ENCODE measurements around the gene MME.
A peak's percentile ranks its signal among the peaks of the same experiment; 100 is the strongest.

Gene MME

GRCh38 chr3:155189478-155189877 lies 109.4 kb downstream of the MME start:
- H4K20me1 ChIP-seq (ENCODE audit: insufficient read depth, low read length, poor library complexity, severe bottlenecking) = no peaks in the 10 kb centered on the region
- no peaks in the 10 kb centered on the region for H3K79me2 ChIP-seq (ENCODE audit: insufficient read depth, low read length)
- no peaks in the 10 kb centered on the region for H3F3A ChIP-seq (ENCODE audit: low read depth)
- peaks cover 13% of the 10 kb centered on the region for H3K4me1 ChIP-seq (ENCODE audit: insufficient read depth, low read length, poor library complexity, severe bottlenecking)
- no peak overlapping the region for H3K4me2 ChIP-seq (ENCODE audit: low read depth, low read length, poor library complexity, severe bottlenecking)
- H2AFZ ChIP-seq (ENCODE audit: low read length) = no peak overlapping the region
- no peaks in the 10 kb centered on the region for H3K9me2 ChIP-seq (replicated peaks; ENCODE audit: low read depth, low read length)
- no peaks in the 10 kb centered on the region for H3K27me3 ChIP-seq (ENCODE audit: insufficient read depth, low read length, poor library complexity, severe bottlenecking)
- H3K36me3 ChIP-seq (ENCODE audit: insufficient read depth, low read length) = no peaks in the 10 kb centered on the region
- no peak overlapping the region for H3K4me3 ChIP-seq (ENCODE audit: low read length, poor library complexity, severe bottlenecking)
- no peak for TF ChIP-seq EZH2phosphoT487 (IDR thresholded peaks at IDR 0.05; ENCODE audit: borderline replicate concordance)
- no peak for TF ChIP-seq CTCF (conservative IDR thresholded peaks at IDR 0.05; ENCODE audit: low read length)
- H3K9me3 ChIP-seq (ENCODE audit: insufficient read depth, low read depth, low read length) = no peaks in the 10 kb centered on the region
- no peak overlapping the region for H3K9ac ChIP-seq (ENCODE audit: low read depth, low read length, poor library complexity, severe bottlenecking)

GRCh38 chr3:155190691-155191090 lies 110.6 kb downstream of the MME start:
- peak overlapping the region; percentile 89 for H2AFZ ChIP-seq (ENCODE audit: low read length)
- peaks cover 4% of the 10 kb centered on the region for H3K4me1 ChIP-seq (ENCODE audit: insufficient read depth, low read length, poor library complexity, severe bottlenecking)
- H3K9ac ChIP-seq (ENCODE audit: low read depth, low read length, poor library complexity, severe bottlenecking) = no peak overlapping the region
- H3F3A ChIP-seq (ENCODE audit: low read depth) = no peaks in the 10 kb centered on the region
- H4K20me1 ChIP-seq (ENCODE audit: insufficient read depth, low read length, poor library complexity, severe bottlenecking) = no peaks in the 10 kb centered on the region
- no peak overlapping the region for H3K4me3 ChIP-seq (ENCODE audit: low read length, poor library complexity, severe bottlenecking)
- no peaks in the 10 kb centered on the region for H3K9me3 ChIP-seq (ENCODE audit: insufficient read depth, low read depth, low read length)
- H3K27me3 ChIP-seq (ENCODE audit: insufficient read depth, low read length, poor library complexity, severe bottlenecking) = no peaks in the 10 kb centered on the region
- no peaks in the 10 kb centered on the region for H3K36me3 ChIP-seq (ENCODE audit: insufficient read depth, low read length)
- TF ChIP-seq CTCF (conservative IDR thresholded peaks at IDR 0.05; ENCODE audit: low read length) (no peak), EZH2phosphoT487 (IDR thresholded peaks at IDR 0.05; ENCODE audit: borderline replicate concordance) (no peak)
- H3K9me2 ChIP-seq (replicated peaks; ENCODE audit: low read depth, low read length) = no peaks in the 10 kb centered on the region
- no peaks in the 10 kb centered on the region for H3K79me2 ChIP-seq (ENCODE audit: insufficient read depth, low read length)
- no peak overlapping the region for H3K4me2 ChIP-seq (ENCODE audit: low read depth, low read length, poor library complexity, severe bottlenecking)

GRCh38 chr3:155192957-155193746 lies 113.0 kb downstream of the MME start:
- Histone ChIP-seq H2AFZ (ENCODE audit: low read length) (no peak overlapping the region), H3K4me3 (ENCODE audit: low read length, poor library complexity, severe bottlenecking) (no peak overlapping the region), H3K9ac (ENCODE audit: low read depth, low read length, poor library complexity, severe bottlenecking) (no peak overlapping the region), H4K20me1 (ENCODE audit: insufficient read depth, low read length, poor library complexity, severe bottlenecking) (no peaks in the 10 kb centered on the region), H3K79me2 (ENCODE audit: insufficient read depth, low read length) (no peaks in the 10 kb centered on the region), H3K36me3 (ENCODE audit: insufficient read depth, low read length) (no peaks in the 10 kb centered on the region), H3K4me1 (ENCODE audit: insufficient read depth, low read length, poor library complexity, severe bottlenecking) (no peaks in the 10 kb centered on the region), H3F3A (ENCODE audit: low read depth) (no peaks in the 10 kb centered on the region), H3K27me3 (ENCODE audit: insufficient read depth, low read length, poor library complexity, severe bottlenecking) (no peaks in the 10 kb centered on the region), H3K9me3 (ENCODE audit: insufficient read depth, low read depth, low read length) (no peaks in the 10 kb centered on the region), H3K4me2 (ENCODE audit: low read depth, low read length, poor library complexity, severe bottlenecking) (no peak overlapping the region), H3K9me2 (replicated peaks; ENCODE audit: low read depth, low read length) (no peaks in the 10 kb centered on the region)
- TF ChIP-seq EZH2phosphoT487 (IDR thresholded peaks at IDR 0.05; ENCODE audit: borderline replicate concordance) = no peak
- TF ChIP-seq CTCF (conservative IDR thresholded peaks at IDR 0.05; ENCODE audit: low read length) = no peak
